GM23338 (cell line): ENCODE results near the gene ATXN2. TPM values are rescaled to one million over a fixed set of nuclear protein-coding genes. Genes with fewer than 3 reads are reported as not detected.

Experiments used
- ATAC-seq: fragments of 200-7000 bp; cut with Tn5 transposase; 3 replicates; pipeline ENCODE4 v1.9.1; 2020
- DNase-seq: peaks from one replicate; pipeline ENCODE4 v3.0.0-alpha.2; 2015; ENCODE audit warnings: low spot score
- H2AFZ ChIP-seq: fragments of 200-600 bp; sonication (generic); 2 replicates; pipeline ENCODE4 v1.8.0; 2016; ENCODE audit warnings: antibody characterized with exemption, mild to moderate bottlenecking, moderate library complexity
- H3F3A ChIP-seq: fragments of 200-600 bp; sonication (generic); replicated peaks from 2 replicates; pipeline ENCODE4 v1.8.0; 2017; ENCODE audit warnings: antibody characterized with exemption, mixed run types, low read depth
- H3K27ac ChIP-seq: fragments of 200-600 bp; sonication (generic); 2 replicates; pipeline ENCODE4 v1.6.1; 2016; ENCODE audit warnings: low read depth
- H3K27me3 ChIP-seq: fragments of 200-600 bp; sonication (generic); 2 replicates; pipeline ENCODE4 v1.8.0; 2016; ENCODE audit warnings: mild to moderate bottlenecking, mixed run types, moderate library complexity; ENCODE audit not compliant: insufficient read depth
- H3K36me3 ChIP-seq: fragments of 200-600 bp; sonication (generic); 2 replicates; pipeline ENCODE4 v1.8.0; 2016; ENCODE audit warnings: mild to moderate bottlenecking; ENCODE audit not compliant: insufficient read depth
- H3K4me1 ChIP-seq: fragments of 200-600 bp; sonication (generic); 2 replicates; pipeline ENCODE4 v1.8.0; 2016; ENCODE audit warnings: mild to moderate bottlenecking, moderate library complexity; ENCODE audit not compliant: insufficient read depth
- H3K4me2 ChIP-seq: fragments of 200-600 bp; sonication (generic); 2 replicates; pipeline ENCODE4 v1.7.1; 2017; ENCODE audit warnings: mixed run types
- H3K4me3 ChIP-seq: fragments of 200-600 bp; sonication (generic); 2 replicates; pipeline ENCODE4 v1.6.1; 2016; ENCODE audit warnings: mixed run types
- H3K79me2 ChIP-seq: fragments of 200-600 bp; sonication (generic); replicated peaks from 2 replicates; pipeline ENCODE4 v1.8.0; 2017; ENCODE audit warnings: mild to moderate bottlenecking; ENCODE audit not compliant: insufficient read depth
- H3K9me2 ChIP-seq: fragments of 200-600 bp; sonication (generic); 2 replicates; pipeline ENCODE4 v1.8.0; 2017; ENCODE audit not compliant: insufficient read depth
- H4K20me1 ChIP-seq: fragments of 200-600 bp; sonication (generic); replicated peaks from 2 replicates; pipeline ENCODE4 v1.8.0; 2017; ENCODE audit warnings: mild to moderate bottlenecking; ENCODE audit not compliant: insufficient read depth
- H3K27ac Mint-ChIP-seq: 2 replicates; pipeline ENCODE4 v1.8.0; 2020; ENCODE audit warnings: inconsistent platforms, mild to moderate bottlenecking, moderate library complexity, mixed read lengths
- H3K27me3 Mint-ChIP-seq: 3 replicates; pipeline ENCODE4 v1.8.0; 2022; ENCODE audit warnings: low read depth, mild to moderate bottlenecking, moderate library complexity, mixed read lengths, inconsistent platforms; ENCODE audit not compliant: insufficient read depth, poor library complexity
- H3K36me3 Mint-ChIP-seq: 3 replicates; pipeline ENCODE4 v1.8.0; 2021; ENCODE audit warnings: low read depth, mild to moderate bottlenecking, inconsistent platforms, moderate library complexity, mixed read lengths
- H3K4me1 Mint-ChIP-seq: 3 replicates; pipeline ENCODE4 v1.8.0; 2020; ENCODE audit warnings: mild to moderate bottlenecking, inconsistent platforms, mixed read lengths
- H3K4me3 Mint-ChIP-seq: 3 replicates; pipeline ENCODE4 v1.8.0; 2021; ENCODE audit warnings: moderate library complexity, mild to moderate bottlenecking, inconsistent platforms, mixed read lengths
- H3K9me3 Mint-ChIP-seq: 3 replicates; pipeline ENCODE4 v1.8.0; 2020; ENCODE audit warnings: moderate library complexity, mild to moderate bottlenecking, inconsistent platforms, mixed read lengths
- CTCF ChIP-seq, 2 experiments: fragments of 200-600 bp in 1 of 2; sonication (generic) in 1 of 2; conservative IDR thresholded peaks; 2 replicates each; pipeline versions ENCODE4 v1.5.1 to v1.6.1; 2016 to 2017; ENCODE audit warnings: antibody characterized with exemption in 2 of 2, low read depth in 2 of 2, mild to moderate bottlenecking in 2 of 2, moderate library complexity in 1 of 2
- EZH2phosphoT487 ChIP-seq: fragments of 200-600 bp; sonication (generic); IDR thresholded peaks from one replicate; pipeline ENCODE4 v1.8.1; 2018; ENCODE audit warnings: antibody characterized with exemption; ENCODE audit not compliant: unreplicated experiment
- JUNB ChIP-seq: IDR thresholded peaks from one replicate; pipeline ENCODE4 v1.6.1; 2016; ENCODE audit warnings: antibody characterized with exemption; ENCODE audit not compliant: unreplicated experiment
- REST ChIP-seq: IDR thresholded peaks from one replicate; pipeline ENCODE4 v1.6.1; 2018; ENCODE audit warnings: antibody characterized with exemption; ENCODE audit not compliant: unreplicated experiment
- ZNF114 ChIP-seq: fragments of 250-450 bp; sonication (Bioruptor Pico); IDR thresholded peaks from 2 replicates; pipeline ENCODE4 v1.5.0; 2020; ENCODE audit warnings: mild to moderate bottlenecking, moderate library complexity
- ZNF331 ChIP-seq: fragments of 250-450 bp; sonication (Bioruptor Pico); IDR thresholded peaks from 2 replicates; pipeline ENCODE4 v1.5.0; 2020; ENCODE audit warnings: low read depth, mild to moderate bottlenecking, moderate library complexity
- polyA plus RNA-seq: library from polyadenylated mRNA; unstranded; fragments of >200 nt; fragmentation: Nextera tagmentation; extraction: Ambion mirVana; gene quantifications from 2 replicates; pipeline ENCODE4 v1.2.1, GENCODE V29; 2016
- total RNA-seq: library from RNA; depleted of rRNA; stranded (reverse); fragments of >200 nt; shearing (Covaris generic); gene quantifications from 2 replicates; pipeline ENCODE4 v1.2.3, GENCODE V29; 2014
- TF ChIP-seq, protein P1 (sequence below): IDR thresholded peaks from 2 replicates; pipeline ENCODE4 v1.6.1; 2016; ENCODE audit warnings: antibody characterized with exemption
- TF ChIP-seq, protein P2 (sequence below): fragments of 250-450 bp; sonication (Bioruptor Pico); IDR thresholded peaks from 2 replicates; pipeline ENCODE4 v1.5.0; 2020; ENCODE audit warnings: mild to moderate bottlenecking, moderate library complexity

The ATXN2 gene
- total and polyA plus RNA-seq, 2 experiments from 2014 or later = 44.8 to 59.5 TPM

DNA sequence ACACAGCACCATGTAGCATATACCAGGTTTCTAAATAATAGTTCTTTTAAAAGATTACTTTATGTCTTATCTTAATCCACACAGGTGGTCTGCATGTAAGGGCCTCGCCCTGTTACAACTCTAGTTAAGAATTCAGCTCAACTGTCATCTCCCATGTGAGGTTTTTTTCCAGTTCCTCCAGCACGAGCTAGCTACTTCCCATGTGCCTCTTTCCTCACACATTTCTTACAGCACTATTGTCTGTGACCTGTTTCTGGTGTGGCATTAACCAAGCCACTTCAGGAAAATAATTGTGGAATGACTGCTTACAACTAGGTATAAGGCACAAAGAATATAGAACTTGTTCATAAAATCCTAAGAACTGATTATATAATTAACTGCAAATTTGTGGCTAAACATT, 127.9 kb downstream of the ATXN2 start:
- no peaks in the 10 kb centered on the region for H3K9me3 Mint-ChIP-seq
- Histone ChIP-seq H3K4me3 (no peak overlapping the region), H3K79me2 (no peaks in the 10 kb centered on the region), H3F3A (no peaks in the 10 kb centered on the region), H3K4me1 (no peaks in the 10 kb centered on the region), H3K4me2 (no peak overlapping the region), H3K27ac (no peak overlapping the region), H3K27me3 (no peaks in the 10 kb centered on the region), H3K36me3 (peaks cover 17% of the 10 kb centered on the region), H2AFZ (no peak overlapping the region), H3K9me2 (no peaks in the 10 kb centered on the region), H4K20me1 (0 out of 2 replicates have a peak, but pooled peaks cover 8% of the 10 kb centered on the region)
- H3K4me1 Mint-ChIP-seq = no peaks in the 10 kb centered on the region
- ATAC-seq (no peak), DNase-seq (no peak)
- H3K27me3 Mint-ChIP-seq = no peaks in the 10 kb centered on the region
- H3K36me3 Mint-ChIP-seq = peaks cover 45% of the 10 kb centered on the region
- H3K4me3 Mint-ChIP-seq = no peak overlapping the region
- TF ChIP-seq, protein P1, sequence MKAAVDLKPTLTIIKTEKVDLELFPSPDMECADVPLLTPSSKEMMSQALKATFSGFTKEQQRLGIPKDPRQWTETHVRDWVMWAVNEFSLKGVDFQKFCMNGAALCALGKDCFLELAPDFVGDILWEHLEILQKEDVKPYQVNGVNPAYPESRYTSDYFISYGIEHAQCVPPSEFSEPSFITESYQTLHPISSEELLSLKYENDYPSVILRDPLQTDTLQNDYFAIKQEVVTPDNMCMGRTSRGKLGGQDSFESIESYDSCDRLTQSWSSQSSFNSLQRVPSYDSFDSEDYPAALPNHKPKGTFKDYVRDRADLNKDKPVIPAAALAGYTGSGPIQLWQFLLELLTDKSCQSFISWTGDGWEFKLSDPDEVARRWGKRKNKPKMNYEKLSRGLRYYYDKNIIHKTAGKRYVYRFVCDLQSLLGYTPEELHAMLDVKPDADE = no peak
- TF ChIP-seq CTCF (conservative IDR thresholded peaks at IDR 0.05; ENCODE audit: low read depth in 2 of 2) = no peak
- TF ChIP-seq REST = no peak
- no peak for TF ChIP-seq EZH2phosphoT487
- TF ChIP-seq ZNF331 (CRISPR knock-in tag) = no peak
- TF ChIP-seq, protein P2, sequence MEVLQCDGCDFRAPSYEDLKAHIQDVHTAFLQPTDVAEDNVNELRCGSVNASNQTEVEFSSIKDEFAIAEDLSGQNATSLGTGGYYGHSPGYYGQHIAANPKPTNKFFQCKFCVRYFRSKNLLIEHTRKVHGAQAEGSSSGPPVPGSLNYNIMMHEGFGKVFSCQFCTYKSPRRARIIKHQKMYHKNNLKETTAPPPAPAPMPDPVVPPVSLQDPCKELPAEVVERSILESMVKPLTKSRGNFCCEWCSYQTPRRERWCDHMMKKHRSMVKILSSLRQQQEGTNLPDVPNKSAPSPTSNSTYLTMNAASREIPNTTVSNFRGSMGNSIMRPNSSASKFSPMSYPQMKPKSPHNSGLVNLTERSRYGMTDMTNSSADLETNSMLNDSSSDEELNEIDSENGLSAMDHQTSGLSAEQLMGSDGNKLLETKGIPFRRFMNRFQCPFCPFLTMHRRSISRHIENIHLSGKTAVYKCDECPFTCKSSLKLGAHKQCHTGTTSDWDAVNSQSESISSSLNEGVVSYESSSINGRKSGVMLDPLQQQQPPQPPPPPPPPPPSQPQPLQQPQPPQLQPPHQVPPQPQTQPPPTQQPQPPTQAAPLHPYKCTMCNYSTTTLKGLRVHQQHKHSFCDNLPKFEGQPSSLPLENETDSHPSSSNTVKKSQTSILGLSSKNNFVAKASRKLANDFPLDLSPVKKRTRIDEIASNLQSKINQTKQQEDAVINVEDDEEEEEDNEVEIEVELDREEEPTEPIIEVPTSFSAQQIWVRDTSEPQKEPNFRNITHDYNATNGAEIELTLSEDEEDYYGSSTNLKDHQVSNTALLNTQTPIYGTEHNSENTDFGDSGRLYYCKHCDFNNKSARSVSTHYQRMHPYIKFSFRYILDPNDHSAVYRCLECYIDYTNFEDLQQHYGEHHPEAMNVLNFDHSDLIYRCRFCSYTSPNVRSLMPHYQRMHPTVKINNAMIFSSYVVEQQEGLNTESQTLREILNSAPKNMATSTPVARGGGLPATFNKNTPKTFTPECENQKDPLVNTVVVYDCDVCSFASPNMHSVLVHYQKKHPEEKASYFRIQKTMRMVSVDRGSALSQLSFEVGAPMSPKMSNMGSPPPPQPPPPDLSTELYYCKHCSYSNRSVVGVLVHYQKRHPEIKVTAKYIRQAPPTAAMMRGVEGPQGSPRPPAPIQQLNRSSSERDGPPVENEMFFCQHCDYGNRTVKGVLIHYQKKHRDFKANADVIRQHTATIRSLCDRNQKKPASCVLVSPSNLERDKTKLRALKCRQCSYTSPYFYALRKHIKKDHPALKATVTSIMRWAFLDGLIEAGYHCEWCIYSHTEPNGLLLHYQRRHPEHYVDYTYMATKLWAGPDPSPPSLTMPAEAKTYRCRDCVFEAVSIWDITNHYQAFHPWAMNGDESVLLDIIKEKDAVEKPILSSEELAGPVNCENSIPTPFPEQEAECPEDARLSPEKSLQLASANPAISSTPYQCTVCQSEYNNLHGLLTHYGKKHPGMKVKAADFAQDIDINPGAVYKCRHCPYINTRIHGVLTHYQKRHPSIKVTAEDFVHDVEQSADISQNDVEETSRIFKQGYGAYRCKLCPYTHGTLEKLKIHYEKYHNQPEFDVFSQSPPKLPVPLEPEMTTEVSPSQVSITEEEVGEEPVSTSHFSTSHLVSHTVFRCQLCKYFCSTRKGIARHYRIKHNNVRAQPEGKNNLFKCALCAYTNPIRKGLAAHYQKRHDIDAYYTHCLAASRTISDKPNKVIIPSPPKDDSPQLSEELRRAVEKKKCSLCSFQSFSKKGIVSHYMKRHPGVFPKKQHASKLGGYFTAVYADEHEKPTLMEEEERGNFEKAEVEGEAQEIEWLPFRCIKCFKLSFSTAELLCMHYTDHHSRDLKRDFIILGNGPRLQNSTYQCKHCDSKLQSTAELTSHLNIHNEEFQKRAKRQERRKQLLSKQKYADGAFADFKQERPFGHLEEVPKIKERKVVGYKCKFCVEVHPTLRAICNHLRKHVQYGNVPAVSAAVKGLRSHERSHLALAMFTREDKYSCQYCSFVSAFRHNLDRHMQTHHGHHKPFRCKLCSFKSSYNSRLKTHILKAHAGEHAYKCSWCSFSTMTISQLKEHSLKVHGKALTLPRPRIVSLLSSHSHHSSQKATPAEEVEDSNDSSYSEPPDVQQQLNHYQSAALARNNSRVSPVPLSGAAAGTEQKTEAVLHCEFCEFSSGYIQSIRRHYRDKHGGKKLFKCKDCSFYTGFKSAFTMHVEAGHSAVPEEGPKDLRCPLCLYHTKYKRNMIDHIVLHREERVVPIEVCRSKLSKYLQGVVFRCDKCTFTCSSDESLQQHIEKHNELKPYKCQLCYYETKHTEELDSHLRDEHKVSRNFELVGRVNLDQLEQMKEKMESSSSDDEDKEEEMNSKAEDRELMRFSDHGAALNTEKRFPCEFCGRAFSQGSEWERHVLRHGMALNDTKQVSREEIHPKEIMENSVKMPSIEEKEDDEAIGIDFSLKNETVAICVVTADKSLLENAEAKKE (CRISPR knock-in tag) = no peak
- no peak for TF ChIP-seq JUNB
- no peak for TF ChIP-seq ZNF114 (CRISPR knock-in tag)
- H3K27ac Mint-ChIP-seq = 0 out of 2 replicates have a peak overlapping the region, but pooled peaks have one; percentile 1
